ENCODE data around the gene CCDC192.

- TF ChIP-seq, protein P1, sequence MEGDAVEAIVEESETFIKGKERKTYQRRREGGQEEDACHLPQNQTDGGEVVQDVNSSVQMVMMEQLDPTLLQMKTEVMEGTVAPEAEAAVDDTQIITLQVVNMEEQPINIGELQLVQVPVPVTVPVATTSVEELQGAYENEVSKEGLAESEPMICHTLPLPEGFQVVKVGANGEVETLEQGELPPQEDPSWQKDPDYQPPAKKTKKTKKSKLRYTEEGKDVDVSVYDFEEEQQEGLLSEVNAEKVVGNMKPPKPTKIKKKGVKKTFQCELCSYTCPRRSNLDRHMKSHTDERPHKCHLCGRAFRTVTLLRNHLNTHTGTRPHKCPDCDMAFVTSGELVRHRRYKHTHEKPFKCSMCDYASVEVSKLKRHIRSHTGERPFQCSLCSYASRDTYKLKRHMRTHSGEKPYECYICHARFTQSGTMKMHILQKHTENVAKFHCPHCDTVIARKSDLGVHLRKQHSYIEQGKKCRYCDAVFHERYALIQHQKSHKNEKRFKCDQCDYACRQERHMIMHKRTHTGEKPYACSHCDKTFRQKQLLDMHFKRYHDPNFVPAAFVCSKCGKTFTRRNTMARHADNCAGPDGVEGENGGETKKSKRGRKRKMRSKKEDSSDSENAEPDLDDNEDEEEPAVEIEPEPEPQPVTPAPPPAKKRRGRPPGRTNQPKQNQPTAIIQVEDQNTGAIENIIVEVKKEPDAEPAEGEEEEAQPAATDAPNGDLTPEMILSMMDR (IDR thresholded peaks at IDR 0.05), result no peak
- no peak for TF ChIP-seq EP300 (IDR thresholded peaks at IDR 0.05; ENCODE audit: low read depth)
- TF ChIP-seq POLR2AphosphoS5 (IDR thresholded peaks at IDR 0.05), result no peak
Observed at GRCh38 chr5:127673117-127673800, 29.9 kb upstream of the CCDC192 start.

All from transverse colon (tissue), 4 donors.